Measurements from ENCODE around the gene GTSF1L.

GRCh38 chr20:43724383-43724782, 2.4 kb downstream of the GTSF1L start:
- no peak for TF ChIP-seq CTCF (IDR thresholded peaks at IDR 0.05)
- no peak for TF ChIP-seq POLR2A (IDR thresholded peaks at IDR 0.05)

All from heart left ventricle (tissue), 13 donors.